GM23338 (cell line): Measurements from ENCODE around the gene USH2A.

Experiments used
- EZH2 ChIP-seq: fragments of 200-600 bp; sonication (generic); IDR thresholded peaks from one replicate; pipeline ENCODE4 v1.8.0; 2017; ENCODE audit warnings: antibody characterized with exemption, mild to moderate bottlenecking, low read depth; ENCODE audit not compliant: unreplicated experiment
- EZH2phosphoT487 ChIP-seq: fragments of 200-600 bp; sonication (generic); IDR thresholded peaks from one replicate; pipeline ENCODE4 v1.8.1; 2018; ENCODE audit warnings: antibody characterized with exemption; ENCODE audit not compliant: unreplicated experiment
- POLR2AphosphoS5 ChIP-seq: IDR thresholded peaks from 2 replicates; pipeline ENCODE4 v1.6.1; 2016; ENCODE audit warnings: antibody characterized with exemption, low read depth
- ZNF331 ChIP-seq: fragments of 250-450 bp; sonication (Bioruptor Pico); IDR thresholded peaks from 2 replicates; pipeline ENCODE4 v1.5.0; 2020; ENCODE audit warnings: low read depth, mild to moderate bottlenecking, moderate library complexity
- TF ChIP-seq, protein P1 (sequence below), 2 experiments: fragments of 200-600 bp in 1 of 2; sonication (generic) in 1 of 2; conservative IDR thresholded peaks; 2 replicates each; pipeline versions ENCODE4 v1.5.1 to v1.6.1; 2016 to 2017; ENCODE audit warnings: antibody characterized with exemption in 2 of 2, low read depth in 2 of 2, mild to moderate bottlenecking in 2 of 2, moderate library complexity in 1 of 2
- TF ChIP-seq, protein P2 (sequence below): IDR thresholded peaks from one replicate; pipeline ENCODE4 v1.6.1; 2018; ENCODE audit warnings: antibody characterized with exemption; ENCODE audit not compliant: unreplicated experiment

DNA sequence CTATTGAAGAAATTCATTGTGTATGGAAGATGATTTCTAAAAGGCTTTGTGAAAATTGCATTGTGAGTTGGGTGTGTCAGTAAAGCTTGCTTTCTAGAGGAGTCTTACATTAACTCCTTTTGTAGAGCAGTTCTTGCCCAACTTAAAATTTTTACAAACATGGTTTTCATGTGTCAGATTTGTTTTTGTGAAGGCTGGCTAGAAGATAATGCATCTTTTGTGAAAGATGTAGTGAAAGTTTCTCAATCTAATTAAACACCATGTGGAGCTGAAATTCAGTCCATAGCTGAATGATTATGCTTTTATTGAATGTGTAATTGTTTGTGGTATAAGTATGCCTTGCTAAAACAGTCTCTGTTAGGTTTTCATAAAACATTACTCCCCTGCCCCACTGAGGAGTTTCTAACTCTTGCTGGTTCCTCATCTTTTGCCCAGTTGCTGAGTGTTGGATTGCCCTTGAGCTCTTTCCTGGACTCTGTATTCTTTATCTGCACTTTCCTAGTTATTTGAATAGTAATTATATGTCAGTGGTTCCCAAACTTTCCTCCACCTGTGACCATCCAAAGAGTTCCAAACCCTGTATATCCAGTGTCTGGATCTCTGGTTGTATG is 818.1 kb downstream of the USH2A start:
- TF ChIP-seq, protein P1, sequence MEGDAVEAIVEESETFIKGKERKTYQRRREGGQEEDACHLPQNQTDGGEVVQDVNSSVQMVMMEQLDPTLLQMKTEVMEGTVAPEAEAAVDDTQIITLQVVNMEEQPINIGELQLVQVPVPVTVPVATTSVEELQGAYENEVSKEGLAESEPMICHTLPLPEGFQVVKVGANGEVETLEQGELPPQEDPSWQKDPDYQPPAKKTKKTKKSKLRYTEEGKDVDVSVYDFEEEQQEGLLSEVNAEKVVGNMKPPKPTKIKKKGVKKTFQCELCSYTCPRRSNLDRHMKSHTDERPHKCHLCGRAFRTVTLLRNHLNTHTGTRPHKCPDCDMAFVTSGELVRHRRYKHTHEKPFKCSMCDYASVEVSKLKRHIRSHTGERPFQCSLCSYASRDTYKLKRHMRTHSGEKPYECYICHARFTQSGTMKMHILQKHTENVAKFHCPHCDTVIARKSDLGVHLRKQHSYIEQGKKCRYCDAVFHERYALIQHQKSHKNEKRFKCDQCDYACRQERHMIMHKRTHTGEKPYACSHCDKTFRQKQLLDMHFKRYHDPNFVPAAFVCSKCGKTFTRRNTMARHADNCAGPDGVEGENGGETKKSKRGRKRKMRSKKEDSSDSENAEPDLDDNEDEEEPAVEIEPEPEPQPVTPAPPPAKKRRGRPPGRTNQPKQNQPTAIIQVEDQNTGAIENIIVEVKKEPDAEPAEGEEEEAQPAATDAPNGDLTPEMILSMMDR (conservative IDR thresholded peaks at IDR 0.05; ENCODE audit: low read depth in 2 of 2), result no peak
- TF ChIP-seq POLR2AphosphoS5 (no peak), EZH2phosphoT487 (no peak), ZNF331 (CRISPR knock-in tag) (no peak), EZH2 (no peak)
- TF ChIP-seq, protein P2, sequence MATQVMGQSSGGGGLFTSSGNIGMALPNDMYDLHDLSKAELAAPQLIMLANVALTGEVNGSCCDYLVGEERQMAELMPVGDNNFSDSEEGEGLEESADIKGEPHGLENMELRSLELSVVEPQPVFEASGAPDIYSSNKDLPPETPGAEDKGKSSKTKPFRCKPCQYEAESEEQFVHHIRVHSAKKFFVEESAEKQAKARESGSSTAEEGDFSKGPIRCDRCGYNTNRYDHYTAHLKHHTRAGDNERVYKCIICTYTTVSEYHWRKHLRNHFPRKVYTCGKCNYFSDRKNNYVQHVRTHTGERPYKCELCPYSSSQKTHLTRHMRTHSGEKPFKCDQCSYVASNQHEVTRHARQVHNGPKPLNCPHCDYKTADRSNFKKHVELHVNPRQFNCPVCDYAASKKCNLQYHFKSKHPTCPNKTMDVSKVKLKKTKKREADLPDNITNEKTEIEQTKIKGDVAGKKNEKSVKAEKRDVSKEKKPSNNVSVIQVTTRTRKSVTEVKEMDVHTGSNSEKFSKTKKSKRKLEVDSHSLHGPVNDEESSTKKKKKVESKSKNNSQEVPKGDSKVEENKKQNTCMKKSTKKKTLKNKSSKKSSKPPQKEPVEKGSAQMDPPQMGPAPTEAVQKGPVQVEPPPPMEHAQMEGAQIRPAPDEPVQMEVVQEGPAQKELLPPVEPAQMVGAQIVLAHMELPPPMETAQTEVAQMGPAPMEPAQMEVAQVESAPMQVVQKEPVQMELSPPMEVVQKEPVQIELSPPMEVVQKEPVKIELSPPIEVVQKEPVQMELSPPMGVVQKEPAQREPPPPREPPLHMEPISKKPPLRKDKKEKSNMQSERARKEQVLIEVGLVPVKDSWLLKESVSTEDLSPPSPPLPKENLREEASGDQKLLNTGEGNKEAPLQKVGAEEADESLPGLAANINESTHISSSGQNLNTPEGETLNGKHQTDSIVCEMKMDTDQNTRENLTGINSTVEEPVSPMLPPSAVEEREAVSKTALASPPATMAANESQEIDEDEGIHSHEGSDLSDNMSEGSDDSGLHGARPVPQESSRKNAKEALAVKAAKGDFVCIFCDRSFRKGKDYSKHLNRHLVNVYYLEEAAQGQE, result no peak
